Amniotic epithelial cell (primary cell): ENCODE data around the gene OSBPL7.
"Not testable (repeated sequence)": the region's sequence is repeated elsewhere in the genome, so short reads cannot be mapped to it uniquely, and the experiment has no call there.

Source experiments
- DNase-seq: peaks from one replicate; pipeline ENCODE4 v3.0.0-alpha.2; 2010; ENCODE audit warnings: low read depth

Gene OSBPL7

GRCh38 chr17:47806026-47806912, 15.3 kb downstream of the OSBPL7 start:
- no peak for DNase-seq

GRCh38 chr17:47804461-47804860, 17.1 kb downstream of the OSBPL7 start:
- no peak for DNase-seq

- no peak for DNase-seq
Measured at GRCh38 chr17:47803751-47804150, 17.8 kb downstream of the OSBPL7 start.

- no peak for DNase-seq
Measured at GRCh38 chr17:47803201-47803600, 18.4 kb downstream of the OSBPL7 start.

GRCh38 chr17:47802341-47803022, 19.1 kb downstream of the OSBPL7 start:
- DNase-seq = peak; percentile 48

GRCh38 chr17:47801906-47802305, 19.7 kb downstream of the OSBPL7 start:
- DNase-seq = no peak

GRCh38 chr17:47801176-47801765, 20.3 kb downstream of the OSBPL7 start:
- DNase-seq = no peak

GRCh38 chr17:47800686-47801085, 20.9 kb downstream of the OSBPL7 start:
- no peak for DNase-seq

- peak; percentile 17 for DNase-seq
Measured at GRCh38 chr17:47797797-47798196, 23.8 kb downstream of the OSBPL7 start.

- DNase-seq = no peak
Measured at GRCh38 chr17:47792979-47793378, 28.6 kb downstream of the OSBPL7 start.

- no peak for DNase-seq
Measured at GRCh38 chr17:47792457-47792856, 29.1 kb downstream of the OSBPL7 start.

- DNase-seq = no peak
Measured at GRCh38 chr17:47791025-47791424, 30.6 kb downstream of the OSBPL7 start.

GRCh38 chr17:47789611-47790561, 31.7 kb downstream of the OSBPL7 start:
- DNase-seq = peak; percentile 22

- DNase-seq = peak; percentile 26
Measured at GRCh38 chr17:47785538-47786123, 36.0 kb downstream of the OSBPL7 start.

GRCh38 chr17:47781397-47781796, 40.2 kb downstream of the OSBPL7 start:
- DNase-seq = no peak

- DNase-seq = no peak
Measured at GRCh38 chr17:47778184-47778635, 43.4 kb downstream of the OSBPL7 start.

GRCh38 chr17:47776330-47777197, 45.0 kb downstream of the OSBPL7 start:
- DNase-seq = peak; percentile 42

GRCh38 chr17:47774987-47775580, 46.5 kb downstream of the OSBPL7 start:
- DNase-seq = no peak

GRCh38 chr17:47774331-47774730, 47.3 kb downstream of the OSBPL7 start:
- DNase-seq = no peak

- not testable (repeated sequence) for DNase-seq
Measured at GRCh38 chr17:47773649-47774048, 47.9 kb downstream of the OSBPL7 start.
